Tibial artery (tissue), 4 donors: ENCODE data around the gene GALNT2.

Source experiments
- DNase-seq, 2 donors: peaks; one replicate each; pipeline ENCODE4 v3.0.0-alpha.2; 2019
- H3K27ac ChIP-seq, 2 donors: fragments of 200-600 bp; sonication (generic) in 1 of 2; 1 replicate in 1 of 2; 2 replicates in 1 of 2; pipeline ENCODE4 v1.5.1; 2018 to 2019; ENCODE audit warnings: mild to moderate bottlenecking in 1 of 2
- H3K27me3 ChIP-seq, 2 donors: fragments of 200-600 bp; sonication (generic) in 1 of 2; one replicate each; pipeline versions ENCODE4 v1.5.1 to v1.6.0; 2016 to 2019
- H3K36me3 ChIP-seq, 3 donors: fragments of 200-600 bp; sonication (generic) in 2 of 3; one replicate each; pipeline ENCODE4 v1.5.1; 2016 to 2019; ENCODE audit warnings: mild to moderate bottlenecking in 2 of 3
- H3K4me1 ChIP-seq, 4 donors: fragments of 200-600 bp; sonication (generic) in 2 of 4; 1 replicate in 3 of 4; 2 replicates in 1 of 4; pipeline ENCODE4 v1.5.1; 2016 to 2019
- H3K4me3 ChIP-seq, 2 donors: fragments of 200-600 bp; sonication (generic) in 1 of 2; 1 replicate in 1 of 2; 2 replicates in 1 of 2; pipeline ENCODE4 v1.5.1; 2018 to 2019; ENCODE audit warnings: mild to moderate bottlenecking in 2 of 2
- H3K9me3 ChIP-seq, 3 donors: fragments of 200-600 bp; sonication (generic) in 1 of 3; one replicate each; pipeline ENCODE4 v1.5.1; 2016 to 2019
- CTCF ChIP-seq, 2 experiments: fragments of 200-600 bp in 1 of 2; fragments of 450-650 bp in 1 of 2; IDR thresholded peaks; one replicate each; pipeline ENCODE4 v1.5.1; 2017 to 2019; ENCODE audit warnings: antibody characterized with exemption in 2 of 2, mild to moderate bottlenecking in 1 of 2, moderate library complexity in 1 of 2
- intact Hi-C: fragments of 100-400 bp; cut with DNase I; formaldehyde crosslinking; loops from one replicate; pipeline ENCODE4 v1.15.0; 2023; ENCODE audit warnings: low total_unique reads

GALNT2 gene

GRCh38 chr1:230123280-230124185 lies 56.5 kb downstream of the GALNT2 start:
- peaks cover 0 to 29% (median 12%) of the 10 kb centered on the region in 4 donors for H3K4me1 ChIP-seq
- H3K4me3 ChIP-seq: no peak overlapping the region
- H3K27ac ChIP-seq: no peak overlapping the region
- H3K36me3 ChIP-seq: peaks cover 0 to 10% (median 0%) of the 10 kb centered on the region in 3 donors
- no peak for TF ChIP-seq CTCF (IDR thresholded peaks at IDR 0.05)
- H3K9me3 ChIP-seq: no peaks in the 10 kb centered on the region
- H3K27me3 ChIP-seq: no peaks in the 10 kb centered on the region
- intact Hi-C loops: loop anchor here (10.0 kb wide), 1 partner anchor 59 kb away; the partner anchor contains the start of gene GALNT2
- no peak for DNase-seq

GRCh38 chr1:230124186-230125128 lies 57.4 kb downstream of the GALNT2 start:
- intact Hi-C loops: loop anchor here (10.0 kb wide), 1 partner anchor 60 kb away; the partner anchor contains the start of gene GALNT2
- Histone ChIP-seq H3K36me3 (peaks cover 0 to 10% (median 0%) of the 10 kb centered on the region in 3 donors), H3K27me3 (no peaks in the 10 kb centered on the region), H3K9me3 (no peaks in the 10 kb centered on the region), H3K4me3 (no peak overlapping the region), H3K4me1 (peaks cover 0 to 33% (median 15%) of the 10 kb centered on the region in 4 donors), H3K27ac (no peak overlapping the region)
- TF ChIP-seq CTCF (IDR thresholded peaks at IDR 0.05): no peak
- DNase-seq: no peak

- Histone ChIP-seq H3K4me1 (peaks cover 0 to 33% (median 15%) of the 10 kb centered on the region in 4 donors), H3K4me3 (no peak overlapping the region), H3K9me3 (no peaks in the 10 kb centered on the region), H3K27ac (no peak overlapping the region), H3K36me3 (peaks cover 0 to 9% (median 0%) of the 10 kb centered on the region in 3 donors), H3K27me3 (no peaks in the 10 kb centered on the region)
- intact Hi-C loops: loop anchor here (10.0 kb wide), 1 partner anchor 60 kb away; the partner anchor contains the start of gene GALNT2
- no peak for TF ChIP-seq CTCF (IDR thresholded peaks at IDR 0.05)
- no peak for DNase-seq
Observed at GRCh38 chr1:230125141-230125540, 58.1 kb downstream of the GALNT2 start.

- no peak overlapping the region for H3K4me3 ChIP-seq
- no peak overlapping the region for H3K27ac ChIP-seq
- intact Hi-C loops: loop anchor here (10.0 kb wide), 1 partner anchor 61 kb away; the partner anchor contains the start of gene GALNT2
- H3K27me3 ChIP-seq: no peaks in the 10 kb centered on the region
- peaks cover 0 to 1% (median 0%) of the 10 kb centered on the region in 3 donors for H3K36me3 ChIP-seq
- H3K4me1 ChIP-seq: peaks cover 0 to 33% (median 15%) of the 10 kb centered on the region in 4 donors
- no peak for TF ChIP-seq CTCF (IDR thresholded peaks at IDR 0.05)
- no peak for DNase-seq
- H3K9me3 ChIP-seq: no peaks in the 10 kb centered on the region
Observed at GRCh38 chr1:230125640-230126528, 58.8 kb downstream of the GALNT2 start.
